Umbilical cord (tissue), 2 donors: ENCODE results near the gene STX8. TPM values are rescaled to one million over a fixed set of nuclear protein-coding genes. Genes with fewer than 3 reads are reported as not detected.

ENCODE experiments used
- DNase-seq: peaks from one replicate; pipeline ENCODE4 v3.0.0-alpha.2; 2015; ENCODE audit warnings: low spot score
- total RNA-seq: library from RNA; depleted of rRNA; stranded (reverse); fragments of >200 nt; gene quantifications from one replicate; pipeline ENCODE4 v1.2.3, GENCODE V29; 2014; ENCODE audit warnings: low replicate concordance; ENCODE audit not compliant: insufficient read depth

The STX8 gene
- total RNA-seq, 1 donor from 2014 or later: 75.8 TPM

- no peak for DNase-seq
Observed at GRCh38 chr17:9298776-9299295, 276.8 kb downstream of the STX8 start.

- no peak for DNase-seq
Observed at GRCh38 chr17:9298135-9298534, 277.5 kb downstream of the STX8 start.

GRCh38 chr17:9294661-9295210, 280.9 kb downstream of the STX8 start:
- no peak for DNase-seq

GRCh38 chr17:9292561-9292941, 283.1 kb downstream of the STX8 start:
- no peak for DNase-seq

GRCh38 chr17:9291912-9292560, 283.6 kb downstream of the STX8 start:
- DNase-seq: peak; percentile 31

GRCh38 chr17:9290226-9290613, 285.4 kb downstream of the STX8 start:
- DNase-seq: no peak

GRCh38 chr17:9287306-9287705, 288.3 kb downstream of the STX8 start:
- DNase-seq: no peak

GRCh38 chr17:9286434-9286833, 289.2 kb downstream of the STX8 start:
- peak; percentile 51 for DNase-seq

- no peak for DNase-seq
Observed at GRCh38 chr17:9285602-9286427, 289.8 kb downstream of the STX8 start.

- DNase-seq: no peak
Observed at GRCh38 chr17:9284884-9285283, 290.7 kb downstream of the STX8 start.

- no peak for DNase-seq
Observed at GRCh38 chr17:9283909-9284308, 291.7 kb downstream of the STX8 start.

- no peak for DNase-seq
Observed at GRCh38 chr17:9279893-9280292, 295.7 kb downstream of the STX8 start.

- no peak for DNase-seq
Observed at GRCh38 chr17:9274973-9275372, 300.6 kb downstream of the STX8 start.

- no peak for DNase-seq
Observed at GRCh38 chr17:9273428-9274391, 301.9 kb downstream of the STX8 start.

GRCh38 chr17:9272501-9273200, 303.0 kb downstream of the STX8 start:
- DNase-seq: no peak

- no peak for DNase-seq
Observed at GRCh38 chr17:9271989-9272388, 303.6 kb downstream of the STX8 start.

GRCh38 chr17:9270921-9271320, 304.7 kb downstream of the STX8 start:
- DNase-seq: no peak

- DNase-seq: no peak
Observed at GRCh38 chr17:9269350-9270035, 306.1 kb downstream of the STX8 start.

- no peak for DNase-seq
Observed at GRCh38 chr17:9268546-9268945, 307.1 kb downstream of the STX8 start.

GRCh38 chr17:9266697-9267117, 308.9 kb downstream of the STX8 start:
- DNase-seq: no peak
